GM11168 (cell line): ENCODE data around the gene CDK18.
"Not testable (repeated sequence)": the region's sequence is repeated elsewhere in the genome, so short reads cannot be mapped to it uniquely, and the experiment has no call there.

Experiments used
- in situ Hi-C: fragments of 300-500 bp; cut with MboI; formaldehyde crosslinking; loops from one replicate; pipeline ENCODE4 v1.12.0; 2022; ENCODE audit warnings: low sequenced_read_pairs; ENCODE audit not compliant: unreplicated experiment

The CDK18 gene

DNA sequence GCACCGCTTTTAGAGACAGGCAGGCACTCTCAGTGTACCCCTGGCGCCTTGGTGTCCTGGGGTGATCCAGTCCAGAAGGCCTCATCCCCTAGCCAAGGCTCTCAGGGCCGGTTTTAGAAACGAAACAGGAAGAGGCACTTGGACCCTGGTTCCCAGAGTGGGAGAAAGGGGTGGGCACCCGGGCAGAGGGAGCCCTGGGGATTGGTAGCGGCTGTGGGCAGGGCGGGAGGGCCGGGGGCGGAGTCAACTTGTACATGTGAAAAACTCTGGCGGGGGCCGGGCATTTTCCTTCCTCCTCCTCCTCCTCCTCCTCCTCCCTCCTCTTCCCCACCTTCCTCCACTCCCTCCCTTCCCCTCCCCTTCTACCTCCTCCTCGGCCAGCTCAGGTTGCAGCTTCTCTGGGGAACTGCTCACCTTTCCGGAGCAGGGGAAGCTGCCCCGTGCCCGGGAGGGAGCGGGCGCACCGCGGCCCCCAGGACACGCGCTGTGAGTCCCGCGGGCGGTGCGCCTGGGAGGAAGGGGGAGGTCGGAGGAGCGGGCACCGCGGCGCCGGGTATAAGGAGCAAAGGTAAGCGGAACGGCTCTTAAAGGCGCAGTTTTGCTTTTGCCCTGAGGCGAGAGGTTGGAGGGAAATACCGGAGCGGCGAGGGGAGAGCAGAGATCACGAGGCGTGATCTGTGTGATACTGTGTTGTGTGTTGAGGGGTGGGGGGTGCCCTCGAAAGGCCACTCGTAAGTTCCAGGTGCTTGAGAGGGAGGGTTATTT lies at the start of gene CDK18:
CDK18 (plus strand) TSS at position 359 of the 765 bp plus-strand sequence. CDS start 18,499 bp downstream, outside the sequence.
- in situ Hi-C loops: no loop called here

GRCh38 chr1:205454903-205455335 lies 49.5 kb upstream of the CDK18 start:
- in situ Hi-C loops: no loop called here

DNA sequence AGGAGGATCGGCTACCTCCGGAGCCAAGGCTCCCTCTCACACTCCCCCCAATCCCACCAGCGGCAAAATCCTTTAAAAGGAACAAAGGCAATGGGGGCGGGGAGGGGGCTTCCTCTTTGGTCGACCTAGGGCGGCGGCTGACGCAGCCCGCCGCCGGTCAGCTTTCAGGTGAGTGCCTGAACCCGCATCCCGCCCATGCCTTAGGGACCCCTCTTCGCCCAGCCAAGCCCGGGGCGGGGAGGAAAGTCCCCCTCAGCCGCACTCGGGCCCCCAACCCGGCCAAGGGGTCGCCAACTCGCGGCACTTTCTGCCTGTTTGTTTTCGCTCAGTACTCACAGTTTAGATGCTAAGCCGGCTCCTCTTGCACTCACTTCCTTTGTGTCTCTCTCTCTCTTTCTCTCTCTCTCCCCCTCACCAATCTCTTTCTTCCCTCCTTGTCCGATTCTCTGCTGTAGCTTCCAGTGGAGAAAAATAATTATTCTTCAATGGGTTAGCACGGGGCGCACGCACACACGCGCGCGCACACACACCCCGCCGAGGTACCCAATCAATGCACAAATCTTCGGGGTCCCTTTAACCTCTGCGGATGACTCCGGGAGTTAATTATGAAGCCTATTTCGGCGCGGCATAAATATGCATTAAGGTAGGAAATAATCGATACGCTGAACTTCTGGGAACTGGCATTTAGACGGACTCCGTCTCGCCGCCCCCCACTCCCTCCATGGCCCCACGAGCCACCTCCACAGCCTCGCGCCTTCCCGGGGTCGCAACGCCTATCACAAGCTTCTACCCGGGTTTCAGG lies 48.7 kb upstream of the CDK18 start, which contains the start of gene BLACAT1:
BLACAT1 (minus strand) TSS at position 465 of the 802 bp plus-strand sequence.
- in situ Hi-C loops: no loop called here

DNA sequence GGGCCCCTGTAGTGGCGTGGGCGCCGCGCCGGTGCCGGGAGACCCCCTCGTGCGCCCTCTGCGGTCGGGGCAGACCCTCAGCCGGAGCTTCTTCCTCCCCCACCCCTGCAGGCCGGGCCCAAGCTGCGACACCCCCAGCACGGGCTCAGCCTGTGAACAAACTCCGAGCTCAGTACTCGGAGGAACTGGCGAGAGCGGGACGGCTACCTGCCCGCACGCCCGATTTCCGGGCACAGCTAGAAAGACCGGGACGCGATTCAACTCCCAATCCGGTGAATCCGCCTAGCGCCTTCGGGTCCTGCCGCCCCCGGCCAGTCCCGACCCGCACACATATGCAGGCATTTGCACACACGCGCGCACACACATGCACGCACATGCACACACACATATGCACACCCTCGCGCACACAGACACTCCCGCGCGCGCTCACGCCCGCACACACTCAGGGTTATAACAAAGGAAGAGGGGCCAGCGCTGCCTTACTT lies 48.0 kb upstream of the CDK18 start:
- in situ Hi-C loops: no loop called here

- in situ Hi-C loops: no loop called here
Measured at GRCh38 chr1:205456868-205457745, 47.4 kb upstream of the CDK18 start.

GRCh38 chr1:205458777-205459566 lies 45.5 kb upstream of the CDK18 start:
- in situ Hi-C loops: no loop called here

- in situ Hi-C loops: no loop called here
Measured at GRCh38 chr1:205465392-205465791, 39.1 kb upstream of the CDK18 start.

DNA sequence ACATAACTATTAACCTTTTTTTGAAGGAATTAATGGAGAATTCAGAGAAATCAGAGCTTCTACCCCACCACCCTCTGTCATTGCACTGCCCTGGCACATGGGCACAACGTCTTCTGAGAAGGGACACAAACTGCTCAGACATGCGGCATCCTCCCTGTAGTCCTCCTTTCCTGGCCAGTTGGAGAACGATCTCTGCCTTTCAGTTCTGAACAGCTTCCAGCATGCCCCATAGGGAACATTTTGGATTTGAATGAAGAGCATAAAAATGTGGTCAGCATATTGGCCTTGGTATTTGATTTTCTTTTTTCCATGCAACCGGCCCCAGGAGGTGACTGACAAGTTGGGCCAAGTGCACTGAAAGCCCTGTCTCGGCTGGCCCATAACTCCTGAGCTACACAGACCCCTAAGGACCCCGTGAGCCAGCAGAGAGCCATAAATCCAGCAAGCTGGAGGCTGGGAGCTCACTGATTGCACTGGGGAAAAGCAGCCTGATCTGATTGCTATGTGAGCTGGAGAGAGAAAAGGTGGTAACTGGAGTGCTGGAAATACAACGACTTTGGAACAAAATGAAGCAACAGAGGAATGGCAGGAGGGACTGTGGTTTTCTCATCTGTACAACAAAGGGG lies 37.8 kb upstream of the CDK18 start:
- in situ Hi-C loops: no loop called here

- in situ Hi-C loops: no loop called here
Measured at GRCh38 chr1:205470131-205470530, 34.3 kb upstream of the CDK18 start.

DNA sequence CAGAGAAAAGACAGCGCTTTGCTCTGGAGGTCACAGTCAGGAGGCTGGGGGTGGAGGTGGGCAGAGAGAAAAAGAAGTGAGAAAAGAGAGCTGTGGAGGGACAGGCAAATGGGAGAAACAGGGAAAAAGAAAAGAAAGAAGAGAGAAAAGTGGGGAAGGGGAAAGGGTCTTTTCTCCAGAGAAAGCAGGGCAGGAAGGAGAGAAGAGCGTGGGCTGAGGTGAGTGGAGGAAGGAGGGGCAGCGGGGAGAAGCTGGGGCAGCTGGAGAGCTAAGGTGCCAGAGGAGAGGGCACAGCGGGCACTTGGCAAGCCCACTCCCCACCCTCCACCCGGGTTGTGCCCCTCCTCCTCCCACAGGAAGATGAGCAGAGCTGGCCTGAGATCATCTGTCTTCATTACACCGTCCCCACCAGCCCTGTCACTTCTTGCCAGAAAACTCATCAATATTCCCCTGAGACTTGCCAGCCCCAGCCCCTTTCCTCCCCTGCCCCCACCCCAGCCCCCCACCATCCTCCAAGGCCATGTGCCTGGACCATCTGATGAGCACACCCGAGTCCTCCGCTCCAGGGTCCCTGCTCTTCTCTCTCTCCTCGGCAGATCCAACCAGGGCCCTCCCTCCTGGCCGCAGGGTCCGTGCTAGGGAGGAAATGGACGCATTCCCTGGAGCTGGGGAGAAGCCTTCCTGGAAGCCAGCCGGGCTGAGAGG lies 31.6 kb upstream of the CDK18 start:
- in situ Hi-C loops: no loop called here

- in situ Hi-C loops: no loop called here
Measured at GRCh38 chr1:205473475-205473874, 31.0 kb upstream of the CDK18 start.

- in situ Hi-C loops: no loop called here
Measured at GRCh38 chr1:205473966-205474365, 30.5 kb upstream of the CDK18 start.

DNA sequence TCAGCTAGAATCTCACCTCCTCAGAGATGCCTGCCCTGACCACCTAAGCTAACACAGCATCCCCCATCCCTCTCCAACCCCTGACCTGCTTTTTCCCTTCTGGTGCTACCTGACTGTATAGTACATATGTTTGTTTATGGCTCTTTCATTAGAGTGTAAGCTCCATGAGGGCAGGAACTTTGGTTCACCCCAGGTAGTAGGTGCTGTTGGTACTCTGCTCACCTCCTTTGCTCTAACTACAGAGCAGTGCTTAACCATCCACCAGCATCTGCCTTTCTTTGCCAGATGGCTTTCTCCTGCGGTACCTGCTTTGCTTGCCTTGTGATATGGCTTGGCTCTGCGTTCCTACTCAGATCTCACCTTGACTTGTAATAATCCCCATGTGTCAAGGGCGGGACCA lies 29.9 kb upstream of the CDK18 start:
- in situ Hi-C loops: no loop called here

GRCh38 chr1:205475855-205476254 lies 28.6 kb upstream of the CDK18 start:
- in situ Hi-C loops: no loop called here

DNA sequence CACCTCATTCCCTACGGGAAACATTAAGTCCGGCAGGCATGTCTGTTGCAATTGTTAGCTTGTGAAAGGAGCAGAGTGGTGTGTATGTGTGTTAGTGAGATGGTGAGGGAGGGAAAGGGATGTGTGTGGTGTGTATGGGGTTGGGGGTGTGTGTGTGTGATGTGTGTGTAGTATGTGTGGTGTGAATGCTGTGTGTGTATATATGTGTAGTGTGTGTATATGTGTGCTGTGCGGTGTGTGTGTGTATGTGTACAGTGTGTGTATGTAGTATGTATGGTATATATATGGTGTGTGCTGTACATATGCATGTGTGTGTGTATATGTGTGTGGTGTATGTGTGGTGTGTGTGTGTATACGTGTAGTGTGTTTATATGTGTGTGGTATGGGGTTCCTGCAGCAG lies 27.8 kb upstream of the CDK18 start:
- in situ Hi-C loops: no loop called here

- in situ Hi-C loops: no loop called here
Measured at GRCh38 chr1:205477121-205477758, 27.2 kb upstream of the CDK18 start.

DNA sequence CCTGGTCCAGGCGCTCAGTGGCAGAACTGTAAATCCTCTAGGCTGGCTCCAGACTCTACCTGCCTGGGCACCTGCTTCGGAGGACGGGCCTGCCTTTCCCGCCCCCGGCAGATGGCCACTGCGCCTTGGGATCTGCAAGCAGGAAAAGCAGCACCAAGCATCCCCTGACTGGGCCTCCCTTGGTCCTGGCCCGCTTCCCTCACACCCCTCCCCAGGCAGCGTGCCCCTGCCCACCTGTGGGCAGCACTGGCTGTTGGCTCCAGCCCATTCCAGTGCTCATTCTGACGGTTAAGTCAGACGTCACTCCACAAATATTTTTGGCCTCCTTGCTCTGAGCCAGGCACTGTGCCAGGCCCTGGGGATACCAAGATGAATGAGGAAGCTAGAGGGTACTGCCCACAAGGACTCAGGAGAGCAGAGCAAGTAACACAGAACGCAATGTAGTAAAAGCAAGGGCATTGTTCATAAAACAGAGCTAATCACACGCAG lies 26.7 kb upstream of the CDK18 start:
- in situ Hi-C loops: no loop called here

GRCh38 chr1:205478985-205479384 lies 25.5 kb upstream of the CDK18 start:
- in situ Hi-C loops: not testable (repeated sequence)
